DOHH2 (cell line): ENCODE measurements around the gene ST3GAL4.

Source experiments
- H3F3A ChIP-seq: fragments of 200-600 bp; sonication (generic), shearing (Covaris generic); 2 replicates; pipeline ENCODE4 v1.6.0; 2016; ENCODE audit warnings: antibody characterized with exemption, mild to moderate bottlenecking; ENCODE audit not compliant: control insufficient read depth, insufficient read depth
- H3K27ac ChIP-seq: fragments of 200-600 bp; sonication (generic); 2 replicates; pipeline ENCODE4 v1.5.1; 2014; ENCODE audit warnings: low read depth, mild to moderate bottlenecking, low read length, moderate library complexity
- H3K27me3 ChIP-seq: fragments of 200-600 bp; sonication (generic); 2 replicates; pipeline ENCODE4 v1.6.1; 2014; ENCODE audit warnings: mild to moderate bottlenecking, low read length, mixed read lengths; ENCODE audit not compliant: control insufficient read depth
- H3K36me3 ChIP-seq: fragments of 200-600 bp; sonication (generic); 2 replicates; pipeline ENCODE4 v1.6.1; 2014; ENCODE audit warnings: mild to moderate bottlenecking, low read length, moderate library complexity, mixed read lengths; ENCODE audit not compliant: control insufficient read depth
- H3K4me1 ChIP-seq: fragments of 200-600 bp; sonication (generic); 2 replicates; pipeline ENCODE4 v1.6.1; 2014; ENCODE audit warnings: mild to moderate bottlenecking, low read length, mixed read lengths; ENCODE audit not compliant: control insufficient read depth
- H3K4me2 ChIP-seq: fragments of 200-600 bp; sonication (generic); 2 replicates; pipeline ENCODE4 v1.6.0; 2014; ENCODE audit warnings: mild to moderate bottlenecking, low read length, moderate library complexity
- H3K4me3 ChIP-seq: fragments of 200-600 bp; sonication (generic); 2 replicates; pipeline ENCODE4 v1.5.1; 2014; ENCODE audit warnings: mild to moderate bottlenecking, low read length, mixed read lengths
- H3K79me2 ChIP-seq: fragments of 200-600 bp; sonication (generic); 2 replicates; pipeline ENCODE4 v1.6.1; 2014; ENCODE audit warnings: mild to moderate bottlenecking, low read length, mixed read lengths; ENCODE audit not compliant: control insufficient read depth
- H3K9me2 ChIP-seq: fragments of 200-600 bp; sonication (generic); replicated peaks from 2 replicates; pipeline ENCODE4 v1.6.1; 2014; ENCODE audit warnings: mild to moderate bottlenecking, low read length, mixed read lengths; ENCODE audit not compliant: control insufficient read depth
- H3K9me3 ChIP-seq: fragments of 200-600 bp; sonication (generic); 2 replicates; pipeline ENCODE4 v1.6.1; 2014; ENCODE audit warnings: antibody characterized with exemption, low read length, mixed read lengths; ENCODE audit not compliant: control insufficient read depth, insufficient read depth
- H4K20me1 ChIP-seq: fragments of 200-600 bp; sonication (generic); 2 replicates; pipeline ENCODE4 v1.6.0; 2014; ENCODE audit warnings: low read depth, mild to moderate bottlenecking, antibody characterized with exemption, low read length, moderate library complexity; ENCODE audit not compliant: control insufficient read depth, insufficient read depth
- EZH2phosphoT487 ChIP-seq: fragments of 200-600 bp; sonication (generic); IDR thresholded peaks from 2 replicates; pipeline ENCODE4 v1.6.1; 2017; ENCODE audit warnings: borderline replicate concordance, mild to moderate bottlenecking, antibody characterized with exemption, low read length, moderate library complexity, mixed read lengths
- TF ChIP-seq, protein P1 (sequence below): fragments of 200-600 bp; sonication (generic); IDR thresholded peaks from one replicate; pipeline ENCODE4 v1.5.1; 2014; ENCODE audit warnings: antibody characterized with exemption, mild to moderate bottlenecking, low read depth, low read length; ENCODE audit not compliant: poor library complexity, severe bottlenecking

ST3GAL4 gene

DNA sequence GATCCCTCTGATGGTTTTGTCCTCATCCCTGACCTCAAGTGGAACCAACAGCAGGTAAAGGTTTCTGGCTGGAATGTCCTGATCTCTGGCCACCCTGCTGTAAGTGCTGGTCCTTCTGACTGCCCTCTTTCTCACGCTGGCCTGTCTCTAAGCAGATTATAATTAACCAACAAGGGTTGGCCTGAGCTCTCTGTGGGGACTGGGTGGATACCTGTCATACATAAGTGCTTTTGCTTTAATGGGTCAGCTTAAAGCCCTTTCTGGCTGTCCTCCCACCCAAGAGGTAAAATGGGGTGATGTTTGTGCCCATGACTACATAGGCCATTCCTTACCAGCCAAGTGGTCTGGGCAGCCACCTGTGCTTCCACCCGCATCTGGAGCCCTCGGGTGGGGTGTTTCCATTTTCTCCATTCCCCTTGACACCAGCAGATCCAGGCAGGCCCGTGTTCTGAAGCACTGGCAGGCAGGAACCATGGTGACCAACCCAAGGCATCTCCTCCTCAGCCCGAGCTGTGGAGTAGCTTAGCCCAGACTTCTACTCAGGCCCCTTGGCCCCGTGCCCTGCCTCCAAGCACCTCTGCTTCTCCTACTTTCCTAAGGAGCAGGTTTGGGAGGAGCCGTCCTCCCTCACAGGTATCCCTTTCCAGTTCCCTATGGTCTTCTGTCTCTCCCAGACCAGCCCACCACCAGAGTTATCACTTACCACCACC is 17.0 kb upstream of the ST3GAL4 start:
- Histone ChIP-seq H4K20me1 (no peaks in the 10 kb centered on the region), H3F3A (no peaks in the 10 kb centered on the region), H3K9me3 (no peaks in the 10 kb centered on the region), H3K4me1 (no peaks in the 10 kb centered on the region), H3K4me3 (no peak overlapping the region), H3K9me2 (no peaks in the 10 kb centered on the region), H3K79me2 (no peaks in the 10 kb centered on the region), H3K27ac (no peak overlapping the region), H3K27me3 (no peaks in the 10 kb centered on the region), H3K36me3 (peaks cover 36% of the 10 kb centered on the region), H3K4me2 (no peak overlapping the region)
- TF ChIP-seq, protein P1, sequence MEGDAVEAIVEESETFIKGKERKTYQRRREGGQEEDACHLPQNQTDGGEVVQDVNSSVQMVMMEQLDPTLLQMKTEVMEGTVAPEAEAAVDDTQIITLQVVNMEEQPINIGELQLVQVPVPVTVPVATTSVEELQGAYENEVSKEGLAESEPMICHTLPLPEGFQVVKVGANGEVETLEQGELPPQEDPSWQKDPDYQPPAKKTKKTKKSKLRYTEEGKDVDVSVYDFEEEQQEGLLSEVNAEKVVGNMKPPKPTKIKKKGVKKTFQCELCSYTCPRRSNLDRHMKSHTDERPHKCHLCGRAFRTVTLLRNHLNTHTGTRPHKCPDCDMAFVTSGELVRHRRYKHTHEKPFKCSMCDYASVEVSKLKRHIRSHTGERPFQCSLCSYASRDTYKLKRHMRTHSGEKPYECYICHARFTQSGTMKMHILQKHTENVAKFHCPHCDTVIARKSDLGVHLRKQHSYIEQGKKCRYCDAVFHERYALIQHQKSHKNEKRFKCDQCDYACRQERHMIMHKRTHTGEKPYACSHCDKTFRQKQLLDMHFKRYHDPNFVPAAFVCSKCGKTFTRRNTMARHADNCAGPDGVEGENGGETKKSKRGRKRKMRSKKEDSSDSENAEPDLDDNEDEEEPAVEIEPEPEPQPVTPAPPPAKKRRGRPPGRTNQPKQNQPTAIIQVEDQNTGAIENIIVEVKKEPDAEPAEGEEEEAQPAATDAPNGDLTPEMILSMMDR: no peak
- TF ChIP-seq EZH2phosphoT487: no peak

DNA sequence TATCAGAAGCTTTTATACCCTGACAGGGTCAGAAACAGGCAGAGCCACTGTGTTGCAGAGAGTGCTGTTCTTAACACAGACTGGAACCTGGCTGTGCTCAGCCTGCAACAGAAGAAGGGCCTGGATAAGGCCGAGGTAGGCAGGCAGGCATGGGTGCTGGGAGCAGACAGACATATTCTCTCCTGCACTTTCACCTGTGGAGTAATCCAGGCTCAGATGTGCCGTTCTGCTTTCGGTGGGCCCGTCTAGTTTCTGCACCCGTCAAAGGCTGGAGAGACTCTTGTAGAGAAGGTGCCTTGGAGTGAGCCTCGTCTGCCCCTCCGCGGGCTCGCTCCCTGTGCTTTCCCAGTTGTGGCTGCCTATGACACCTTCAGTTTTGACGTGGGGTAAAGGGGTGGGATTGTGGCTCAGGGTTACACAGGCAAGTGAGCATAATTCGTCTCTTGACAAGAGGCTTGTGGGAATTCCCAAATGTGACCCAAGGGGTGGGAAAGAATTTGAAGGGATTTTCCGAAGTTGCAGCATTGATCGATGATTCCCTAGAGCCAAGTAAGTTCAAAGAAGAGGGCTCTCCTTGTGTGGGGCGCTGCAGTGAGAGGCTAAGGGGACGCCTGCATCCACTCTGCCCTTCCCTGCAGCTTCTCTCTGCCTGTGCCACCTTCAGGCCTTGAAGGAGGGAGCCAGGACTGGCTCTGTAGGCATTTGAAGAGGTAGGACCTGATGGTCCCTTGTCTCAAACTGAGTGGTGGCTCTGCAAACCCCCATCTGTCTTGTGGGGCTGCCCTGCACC is 16.2 kb upstream of the ST3GAL4 start:
- Histone ChIP-seq H3K27ac (no peak overlapping the region), H3K27me3 (no peaks in the 10 kb centered on the region), H3K36me3 (peaks cover 39% of the 10 kb centered on the region), H3K4me1 (no peaks in the 10 kb centered on the region), H4K20me1 (no peaks in the 10 kb centered on the region), H3F3A (no peaks in the 10 kb centered on the region), H3K9me2 (no peaks in the 10 kb centered on the region), H3K9me3 (no peaks in the 10 kb centered on the region), H3K4me2 (no peak overlapping the region), H3K79me2 (no peaks in the 10 kb centered on the region), H3K4me3 (no peak overlapping the region)
- TF ChIP-seq EZH2phosphoT487: no peak
- TF ChIP-seq, protein P1: no peak

DNA sequence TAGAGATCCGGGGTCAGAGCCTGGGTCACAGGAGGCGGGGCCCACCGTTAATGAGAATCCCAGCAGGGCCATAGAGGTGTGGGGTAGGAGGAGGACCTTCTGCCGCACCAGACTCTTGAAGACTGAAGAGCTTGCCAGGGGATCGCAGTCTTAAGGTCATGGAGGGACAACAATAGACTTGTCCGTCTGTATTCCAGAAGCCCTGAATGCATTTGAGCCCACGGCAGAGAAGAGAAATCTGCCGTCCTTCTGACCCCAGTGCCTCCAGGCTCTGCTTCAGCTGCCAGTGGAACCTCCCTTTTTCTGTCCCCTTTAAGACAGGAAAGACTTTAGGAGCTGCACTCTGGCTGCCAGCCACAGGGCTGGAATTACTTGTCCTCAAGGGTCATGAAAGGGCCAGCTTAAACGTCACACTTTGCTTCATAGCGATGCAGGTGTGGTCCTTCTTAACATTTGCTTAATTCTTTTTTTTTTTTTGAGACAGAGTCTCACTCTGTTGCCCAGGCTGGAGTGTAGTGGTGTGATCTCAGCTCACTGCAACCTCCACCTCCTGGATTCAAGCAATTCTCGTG is 15.5 kb upstream of the ST3GAL4 start:
- no peaks in the 10 kb centered on the region for H3K9me2 ChIP-seq
- no peak overlapping the region for H3K4me2 ChIP-seq
- no peaks in the 10 kb centered on the region for H3K9me3 ChIP-seq
- no peaks in the 10 kb centered on the region for H3F3A ChIP-seq
- no peak for TF ChIP-seq EZH2phosphoT487
- TF ChIP-seq, protein P1: no peak
- no peaks in the 10 kb centered on the region for H4K20me1 ChIP-seq
- H3K27ac ChIP-seq: no peak overlapping the region
- H3K27me3 ChIP-seq: no peaks in the 10 kb centered on the region
- peaks cover 37% of the 10 kb centered on the region for H3K36me3 ChIP-seq
- no peaks in the 10 kb centered on the region for H3K79me2 ChIP-seq
- H3K4me1 ChIP-seq: no peaks in the 10 kb centered on the region
- H3K4me3 ChIP-seq: no peak overlapping the region
